ENCODE data around the gene CFLAR. TPM values are rescaled to one million over a fixed set of nuclear protein-coding genes. Genes with fewer than 3 reads are reported as not detected.
A peak's percentile ranks its signal among the peaks of the same experiment; 100 is the strongest.

CFLAR gene
- total RNA-seq, 1 experiment from 2014 or later = 70.1 TPM

DNA sequence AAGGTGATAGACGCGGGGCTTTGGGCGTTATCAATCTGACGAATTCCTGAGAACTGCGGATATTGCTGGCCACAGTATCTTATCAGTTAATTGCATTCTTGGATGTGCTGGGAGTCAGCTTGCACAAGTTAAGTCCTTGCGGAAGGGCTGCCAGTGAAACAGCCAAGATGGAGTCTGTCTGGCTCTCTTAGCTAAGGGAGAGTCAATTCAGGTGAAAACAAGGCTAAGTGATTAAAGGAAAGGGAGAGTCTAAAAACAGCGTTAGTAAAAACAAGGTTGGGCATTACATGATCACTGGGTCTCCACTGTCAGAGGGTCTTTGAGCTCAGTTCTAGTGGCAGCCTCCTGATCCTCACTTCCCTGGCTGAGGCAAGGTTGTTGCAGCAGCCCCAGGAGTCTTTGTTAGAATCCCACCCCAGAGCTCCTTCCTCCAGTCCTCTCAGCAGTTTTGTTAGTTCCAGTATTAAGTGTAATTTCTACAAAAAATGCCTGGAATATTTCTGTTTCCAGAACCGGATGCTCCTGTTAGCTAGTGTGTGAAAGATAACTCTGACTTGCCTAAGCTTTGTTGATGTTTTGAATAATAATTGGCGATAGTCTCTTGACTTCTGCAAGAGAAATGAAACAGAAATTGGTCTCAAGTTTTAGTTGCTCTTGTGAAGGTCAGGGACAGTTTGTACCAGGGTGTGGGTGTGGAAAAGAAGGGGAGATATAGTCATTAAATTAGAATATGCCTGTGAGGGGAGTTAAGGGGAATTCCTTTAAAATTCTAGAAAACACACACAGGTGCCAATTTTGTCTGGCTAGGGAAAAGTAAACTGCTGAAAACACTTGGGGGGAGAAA is 10.6 kb downstream of the CFLAR start:
- Mint-ChIP-seq H3K27me3 (ENCODE audit: insufficient read depth, unreplicated experiment) (no peaks in the 10 kb centered on the region), H3K4me3 (ENCODE audit: unreplicated experiment) (peak overlapping the region; percentile 18), H3K36me3 (ENCODE audit: insufficient read depth, unreplicated experiment) (peaks cover 43% of the 10 kb centered on the region), H3K9me3 (ENCODE audit: unreplicated experiment) (no peaks in the 10 kb centered on the region), H3K27ac (ENCODE audit: low read depth, unreplicated experiment) (peak overlapping the region; percentile 98), H3K4me1 (ENCODE audit: insufficient read depth, unreplicated experiment) (peaks cover 69% of the 10 kb centered on the region)
- intact Hi-C loops (cut with micrococcal nuclease) = loop anchor here (2.0 kb wide), 1 partner anchor 22 kb away; no protein-coding TSS in a partner anchor
- peak; percentile 38 for DNase-seq (ENCODE audit: unreplicated experiment)
- TF ChIP-seq, protein P1, sequence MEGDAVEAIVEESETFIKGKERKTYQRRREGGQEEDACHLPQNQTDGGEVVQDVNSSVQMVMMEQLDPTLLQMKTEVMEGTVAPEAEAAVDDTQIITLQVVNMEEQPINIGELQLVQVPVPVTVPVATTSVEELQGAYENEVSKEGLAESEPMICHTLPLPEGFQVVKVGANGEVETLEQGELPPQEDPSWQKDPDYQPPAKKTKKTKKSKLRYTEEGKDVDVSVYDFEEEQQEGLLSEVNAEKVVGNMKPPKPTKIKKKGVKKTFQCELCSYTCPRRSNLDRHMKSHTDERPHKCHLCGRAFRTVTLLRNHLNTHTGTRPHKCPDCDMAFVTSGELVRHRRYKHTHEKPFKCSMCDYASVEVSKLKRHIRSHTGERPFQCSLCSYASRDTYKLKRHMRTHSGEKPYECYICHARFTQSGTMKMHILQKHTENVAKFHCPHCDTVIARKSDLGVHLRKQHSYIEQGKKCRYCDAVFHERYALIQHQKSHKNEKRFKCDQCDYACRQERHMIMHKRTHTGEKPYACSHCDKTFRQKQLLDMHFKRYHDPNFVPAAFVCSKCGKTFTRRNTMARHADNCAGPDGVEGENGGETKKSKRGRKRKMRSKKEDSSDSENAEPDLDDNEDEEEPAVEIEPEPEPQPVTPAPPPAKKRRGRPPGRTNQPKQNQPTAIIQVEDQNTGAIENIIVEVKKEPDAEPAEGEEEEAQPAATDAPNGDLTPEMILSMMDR (IDR thresholded peaks at IDR 0.05; ENCODE audit: unreplicated experiment) = no peak
- CTCF ChIA-PET = interaction anchor here (0.6 to 2.4 kb wide), 7 partner anchors 9 to 240 kb away, joined by 3 to 12 read pairs (median 5); partner anchors contain the start of gene CFLAR
- POLR2A ChIA-PET = interaction anchor here (0.7 to 1.9 kb wide), 14 partner anchors 9 to 1833 kb away, joined by 3 to 7 read pairs (median 4); partner anchors contain the start of genes CLK1, NDUFB3, NIF3L1 and PPIL3
- BruUV-seq (replicated peaks) = no TSS peak

DNA sequence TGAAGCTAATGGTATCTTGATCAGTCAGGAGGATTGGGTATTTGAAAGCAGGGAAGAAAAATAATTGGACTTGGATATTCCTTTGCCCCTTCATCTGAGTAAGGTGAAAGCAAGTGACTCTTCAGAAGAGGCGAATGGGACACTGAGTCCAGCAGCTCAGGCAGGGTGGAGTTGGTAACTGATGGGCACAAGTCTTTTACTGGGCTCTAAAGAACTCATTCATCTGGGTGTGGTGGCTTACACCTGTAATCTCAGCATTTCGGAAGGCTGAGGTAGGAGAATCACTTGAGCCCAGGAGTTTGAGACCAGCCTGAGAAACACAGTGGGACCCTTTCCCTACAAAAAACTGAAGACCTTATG is 11.2 kb downstream of the CFLAR start:
- TF ChIP-seq, protein P1 (IDR thresholded peaks at IDR 0.05; ENCODE audit: unreplicated experiment) = no peak
- Mint-ChIP-seq H3K27me3 (ENCODE audit: insufficient read depth, unreplicated experiment) (no peaks in the 10 kb centered on the region), H3K27ac (ENCODE audit: low read depth, unreplicated experiment) (peak overlapping the region; percentile 98), H3K9me3 (ENCODE audit: unreplicated experiment) (no peaks in the 10 kb centered on the region), H3K4me1 (ENCODE audit: insufficient read depth, unreplicated experiment) (peaks cover 69% of the 10 kb centered on the region), H3K4me3 (ENCODE audit: unreplicated experiment) (peak overlapping the region; percentile 18), H3K36me3 (ENCODE audit: insufficient read depth, unreplicated experiment) (peaks cover 37% of the 10 kb centered on the region)
- TSS peak; percentile 84 for BruUV-seq (replicated peaks)
- DNase-seq (ENCODE audit: unreplicated experiment) = no peak
- intact Hi-C loops (cut with micrococcal nuclease) = loop anchor here (2.0 kb wide), 1 partner anchor 22 kb away; no protein-coding TSS in a partner anchor
- ChIA-PET CTCF (interaction anchor here (1.1 to 2.4 kb wide), 7 partner anchors 8 to 59 kb away, joined by 3 to 12 read pairs (median 5); partner anchors contain the start of gene CFLAR), POLR2A (interaction anchor here (0.7 to 1.9 kb wide), 13 partner anchors 8 to 1834 kb away, joined by 3 to 12 read pairs (median 4); partner anchors contain the start of genes CLK1, NDUFB3, NIF3L1 and PPIL3)

GRCh38 chr2:201127570-201127969 is 11.6 kb downstream of the CFLAR start:
- ChIA-PET CTCF (interaction anchor here (0.6 to 2.4 kb wide), 7 partner anchors 9 to 104 kb away, joined by 3 to 12 read pairs (median 5); partner anchors contain the start of gene CFLAR), POLR2A (interaction anchor here (0.7 to 1.9 kb wide), 11 partner anchors 8 to 1834 kb away, joined by 3 to 12 read pairs (median 5); partner anchors contain the start of genes NDUFB3, NIF3L1 and PPIL3)
- H3K9me3 Mint-ChIP-seq (ENCODE audit: unreplicated experiment) = no peaks in the 10 kb centered on the region
- intact Hi-C loops (cut with micrococcal nuclease) = loop anchor here (2.0 kb wide), 1 partner anchor 21 kb away; no protein-coding TSS in a partner anchor
- peaks cover 66% of the 10 kb centered on the region for H3K4me1 Mint-ChIP-seq (ENCODE audit: insufficient read depth, unreplicated experiment)
- peak overlapping the region; percentile 18 for H3K4me3 Mint-ChIP-seq (ENCODE audit: unreplicated experiment)
- TF ChIP-seq, protein P1 (IDR thresholded peaks at IDR 0.05; ENCODE audit: unreplicated experiment) = no peak
- no peaks in the 10 kb centered on the region for H3K27me3 Mint-ChIP-seq (ENCODE audit: insufficient read depth, unreplicated experiment)
- H3K36me3 Mint-ChIP-seq (ENCODE audit: insufficient read depth, unreplicated experiment) = peaks cover 34% of the 10 kb centered on the region
- peak; percentile 78 for DNase-seq (ENCODE audit: unreplicated experiment)
- H3K27ac Mint-ChIP-seq (ENCODE audit: low read depth, unreplicated experiment) = peak overlapping the region; percentile 98
- BruUV-seq (replicated peaks) = no TSS peak

DNA sequence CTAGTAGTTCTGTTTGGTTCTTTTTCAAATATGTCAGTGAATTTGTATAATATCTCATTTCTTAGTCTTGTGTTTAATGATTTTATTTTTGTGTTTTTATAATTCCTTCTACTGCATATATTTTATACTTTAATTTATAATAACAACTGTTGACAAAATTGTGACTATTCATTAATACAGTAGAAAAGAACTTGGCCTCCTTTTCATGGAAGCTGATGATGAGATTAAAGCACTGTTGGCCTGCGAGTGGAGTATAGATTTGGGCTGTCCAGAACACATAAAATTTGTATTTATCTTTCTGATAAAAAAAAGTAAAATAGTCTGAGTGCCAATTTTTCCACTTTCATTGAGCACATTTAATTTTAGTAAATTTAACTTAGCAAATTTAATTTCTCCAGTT is 12.1 kb downstream of the CFLAR start:
- H3K27me3 Mint-ChIP-seq (ENCODE audit: insufficient read depth, unreplicated experiment) = no peaks in the 10 kb centered on the region
- CTCF ChIA-PET = interaction anchor here (0.6 to 4.7 kb wide), 6 partner anchors 9 to 1173 kb away, joined by 3 to 21 read pairs (median 3); no protein-coding TSS in a partner anchor
- no peaks in the 10 kb centered on the region for H3K9me3 Mint-ChIP-seq (ENCODE audit: unreplicated experiment)
- DNase-seq (ENCODE audit: unreplicated experiment) = no peak
- peak overlapping the region; percentile 18 for H3K4me3 Mint-ChIP-seq (ENCODE audit: unreplicated experiment)
- H3K36me3 Mint-ChIP-seq (ENCODE audit: insufficient read depth, unreplicated experiment) = peaks cover 38% of the 10 kb centered on the region
- peak overlapping the region; percentile 98 for H3K27ac Mint-ChIP-seq (ENCODE audit: low read depth, unreplicated experiment)
- TF ChIP-seq, protein P1 (IDR thresholded peaks at IDR 0.05; ENCODE audit: unreplicated experiment) = no peak
- TSS peak; percentile 12 for BruUV-seq (replicated peaks)
- intact Hi-C loops (cut with micrococcal nuclease) = no loop called here
- POLR2A ChIA-PET = interaction anchor here (0.7 to 1.9 kb wide), 6 partner anchors 7 to 56 kb away, joined by 3 to 12 read pairs (median 6); partner anchors contain the start of gene NDUFB3
- H3K4me1 Mint-ChIP-seq (ENCODE audit: insufficient read depth, unreplicated experiment) = peaks cover 67% of the 10 kb centered on the region

Measured in MCF 10A (cell line).